Activated naive CD8-positive, alpha-beta T cell treated with anti-CD3 and anti-CD28 coated beads, Interleukin-2, amount 50 U/mL, for 16 hours (primary cell): ENCODE results near the gene TTYH1.

Experiments
- DNase-seq: peaks from one replicate; pipeline ENCODE4 v3.0.0-alpha.2; 2020; ENCODE audit warnings: low read depth, low spot score

TTYH1 gene

DNA sequence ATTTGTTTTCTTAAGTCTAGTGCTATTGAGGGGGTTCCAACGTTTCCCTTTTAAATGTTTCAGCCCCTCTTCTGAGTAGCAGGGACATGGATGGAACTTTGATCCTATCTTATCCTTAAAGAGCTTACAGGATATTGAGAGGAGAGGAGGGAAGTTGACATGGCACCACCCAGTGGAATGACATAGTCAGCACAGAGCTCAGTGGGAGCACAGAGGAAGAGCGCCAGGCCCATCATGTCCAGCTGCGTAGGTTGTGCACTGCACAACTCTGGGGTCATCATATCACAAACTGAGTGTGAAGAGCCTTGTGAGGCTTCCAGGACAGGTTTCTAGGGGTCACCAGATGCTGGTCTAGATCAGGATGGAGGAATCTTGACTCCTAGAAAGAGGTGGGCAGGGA is 62.4 kb downstream of the TTYH1 start:
- DNase-seq, result no peak

DNA sequence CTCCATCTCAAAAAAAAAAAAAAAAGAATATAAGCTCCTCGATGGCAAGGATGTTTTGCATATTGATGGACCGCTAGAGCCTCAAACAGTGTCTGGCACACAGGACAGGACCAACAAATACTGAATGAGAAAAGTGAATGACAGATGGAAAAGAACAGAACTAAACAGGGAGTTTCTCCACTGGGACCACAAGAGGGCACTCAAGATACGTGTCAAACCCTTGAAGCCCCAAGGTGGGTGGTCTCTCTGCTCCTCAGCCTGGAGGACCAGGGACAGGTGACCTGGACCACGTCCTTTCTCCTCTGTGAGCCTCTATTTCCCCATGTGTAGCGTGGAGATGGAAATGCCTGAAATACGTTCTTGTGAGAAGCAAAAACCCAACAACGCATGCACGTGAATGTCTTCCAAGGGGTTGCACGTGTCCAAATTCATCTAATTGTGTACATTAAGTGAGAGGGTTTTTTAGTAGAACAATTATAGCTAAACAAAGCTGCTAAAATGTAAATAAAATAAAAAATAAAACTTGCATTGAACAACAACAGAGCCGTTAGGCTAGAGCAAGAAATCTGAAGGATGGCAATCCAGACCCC is 63.5 kb downstream of the TTYH1 start:
- no peak for DNase-seq

DNA sequence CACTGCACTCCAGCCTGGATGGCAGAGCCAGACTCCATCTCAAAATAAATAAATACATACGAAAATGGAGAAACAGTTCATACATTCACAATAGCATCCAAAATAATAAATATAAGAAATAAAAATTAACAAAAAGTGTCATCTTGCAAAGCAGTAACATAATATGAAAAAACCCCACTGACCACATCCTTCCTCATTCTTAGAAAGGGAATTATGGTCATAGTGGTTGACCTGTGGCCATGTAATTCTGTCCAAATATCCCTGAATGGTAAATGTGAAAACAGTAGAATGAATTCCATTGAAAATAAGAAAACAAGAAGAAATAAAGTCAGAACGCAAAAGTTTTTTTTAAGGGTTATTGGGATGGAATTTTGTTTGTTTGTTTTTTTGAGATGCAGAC is 64.8 kb downstream of the TTYH1 start:
- no peak for DNase-seq

GRCh38 chr19:54481326-54481930 is 66.2 kb downstream of the TTYH1 start:
- DNase-seq, result no peak

DNA sequence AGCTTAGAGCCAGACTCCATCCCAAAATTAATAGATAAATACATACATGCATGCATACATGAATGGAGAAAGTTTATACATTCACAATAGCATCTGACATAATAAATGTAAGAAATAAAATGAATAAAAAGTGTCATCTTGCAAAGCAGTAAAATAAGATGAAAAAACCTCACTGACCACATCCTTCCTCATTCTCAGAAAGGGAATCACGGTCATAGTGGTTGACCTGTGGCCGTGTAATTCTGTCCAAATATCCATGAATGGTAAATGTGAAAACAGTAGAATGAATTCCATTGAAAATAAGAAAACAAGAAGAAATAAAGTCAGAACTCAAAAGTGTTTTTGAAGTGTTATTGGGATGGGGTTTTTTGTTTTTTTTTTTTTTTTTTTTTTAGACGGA is 67.6 kb downstream of the TTYH1 start:
- no peak for DNase-seq

DNA sequence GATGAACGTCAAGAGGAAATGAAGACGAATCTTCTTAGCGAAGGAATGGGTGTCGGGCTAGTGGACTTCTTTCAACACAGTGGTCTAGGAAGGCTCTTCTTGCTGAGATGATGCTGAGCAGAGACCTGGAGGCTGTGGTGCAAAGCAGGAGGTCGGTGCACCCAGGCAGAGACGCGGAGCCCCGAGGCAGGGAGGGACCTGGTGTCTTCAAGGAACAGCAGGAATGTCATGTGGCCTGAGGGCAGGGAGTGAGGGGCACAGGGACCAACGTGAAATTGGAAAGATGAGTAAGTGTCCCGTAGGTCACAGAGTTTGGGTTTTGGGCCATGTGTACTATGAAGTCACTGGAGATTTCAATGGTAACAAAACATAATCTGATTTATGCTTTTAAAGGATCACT is 69.2 kb downstream of the TTYH1 start:
- DNase-seq, result no peak

DNA sequence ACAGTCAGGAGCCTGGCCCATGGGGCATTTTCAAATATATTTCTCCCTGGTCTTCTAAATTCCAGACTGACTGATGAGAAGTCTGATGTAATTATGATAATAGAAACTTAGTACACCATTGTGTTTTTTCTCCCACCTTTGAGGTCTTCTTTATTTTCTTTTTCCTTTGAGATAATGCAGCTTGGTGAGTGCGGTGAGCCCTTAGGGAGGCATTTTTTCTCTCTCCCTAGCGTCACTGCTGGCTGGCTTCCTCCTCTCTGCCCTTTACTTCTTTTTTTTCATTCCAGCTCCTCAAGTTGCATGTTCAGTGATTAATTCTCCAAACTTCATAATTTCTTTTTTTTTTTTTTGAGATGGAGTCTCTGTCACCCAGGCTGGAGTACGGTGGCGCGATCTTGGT is 70.6 kb downstream of the TTYH1 start:
- no peak for DNase-seq
